Neural cell (in vitro differentiated cells): ENCODE measurements around the gene RMC1. TPM values are rescaled to one million over a fixed set of nuclear protein-coding genes. Genes with fewer than 3 reads are reported as not detected.

Experiments used
- H2AFZ ChIP-seq: fragments of 200-600, 300-800 bp; sonication (generic), shearing (Covaris generic); 2 replicates; pipeline ENCODE4 v1.6.0; 2014; ENCODE audit warnings: low read depth, mild to moderate bottlenecking, antibody characterized with exemption, low read length, moderate library complexity
- H3F3A ChIP-seq: fragments of 200-600 bp; shearing (Covaris generic); 2 replicates; pipeline ENCODE4 v1.6.1; 2016; ENCODE audit warnings: mild to moderate bottlenecking, moderate library complexity, mixed read lengths, antibody characterized with exemption, low read length; ENCODE audit not compliant: insufficient read depth, poor library complexity, severe bottlenecking
- H3K27ac ChIP-seq: fragments of 200-600, 300-800 bp; sonication (generic), shearing (Covaris generic); 2 replicates; pipeline ENCODE4 v1.5.1; 2014; ENCODE audit warnings: mild to moderate bottlenecking, low read length, moderate library complexity
- H3K27me3 ChIP-seq: fragments of 300-800, 200-600 bp; sonication (generic), shearing (Covaris generic); 2 replicates; pipeline ENCODE4 v1.6.0; 2014; ENCODE audit warnings: mild to moderate bottlenecking, low read depth, low read length, moderate library complexity; ENCODE audit not compliant: insufficient read depth
- H3K36me3 ChIP-seq: fragments of 300-800, 200-600 bp; sonication (generic), shearing (Covaris generic); 2 replicates; pipeline ENCODE4 v1.5.1; 2014; ENCODE audit warnings: mild to moderate bottlenecking, antibody characterized with exemption, low read length, moderate library complexity; ENCODE audit not compliant: insufficient read depth
- H3K4me2 ChIP-seq: fragments of 300-800, 200-600 bp; sonication (generic), shearing (Covaris generic); 2 replicates; pipeline ENCODE4 v1.6.0; 2014; ENCODE audit warnings: mild to moderate bottlenecking, low read length
- H3K4me3 ChIP-seq: fragments of 300-800, 200-600 bp; sonication (generic), shearing (Covaris generic); 2 replicates; pipeline ENCODE4 v1.5.1; 2014; ENCODE audit warnings: mild to moderate bottlenecking, low read length, moderate library complexity
- H3K79me2 ChIP-seq: fragments of 200-600 bp; shearing (Covaris generic); replicated peaks from 2 replicates; pipeline ENCODE4 v1.6.0; 2014; ENCODE audit warnings: mild to moderate bottlenecking, low read length, moderate library complexity; ENCODE audit not compliant: insufficient read depth
- H3K9ac ChIP-seq: fragments of 300-800, 200-600 bp; sonication (generic), shearing (Covaris generic); 2 replicates; pipeline ENCODE4 v1.6.1; 2016; ENCODE audit warnings: mild to moderate bottlenecking, low read length, mixed read lengths
- H3K9me2 ChIP-seq: fragments of 200-600 bp; shearing (Covaris generic); 2 replicates; pipeline ENCODE4 v1.6.1; 2016; ENCODE audit warnings: mild to moderate bottlenecking, low read length, mixed read lengths; ENCODE audit not compliant: insufficient read depth
- H3K9me3 ChIP-seq: fragments of 200-600, 300-800 bp; sonication (generic), shearing (Covaris generic); 2 replicates; pipeline ENCODE4 v1.6.1; 2016; ENCODE audit warnings: mild to moderate bottlenecking, mixed run types, low read length, moderate library complexity, mixed read lengths
- H4K20me1 ChIP-seq: fragments of 200-600 bp; shearing (Covaris generic); 2 replicates; pipeline ENCODE4 v1.6.1; 2016; ENCODE audit warnings: mild to moderate bottlenecking, mixed run types; ENCODE audit not compliant: insufficient read depth
- CTCF ChIP-seq: fragments of 450-650 bp; IDR thresholded peaks from 2 replicates; pipeline ENCODE4 v1.5.1; 2014; ENCODE audit warnings: antibody characterized with exemption, mild to moderate bottlenecking, moderate library complexity; ENCODE audit not compliant: poor library complexity, severe bottlenecking
- EP300 ChIP-seq: fragments of 450-650 bp; conservative IDR thresholded peaks from 2 replicates; pipeline ENCODE4 v1.6.1; 2014; ENCODE audit warnings: antibody characterized with exemption, mild to moderate bottlenecking, moderate library complexity; ENCODE audit not compliant: poor library complexity, severe bottlenecking
- EZH2 ChIP-seq: fragments of 200-600, 300-800 bp; shearing (Covaris generic), sonication (generic); IDR thresholded peaks from 2 replicates; pipeline ENCODE4 v1.6.1; 2014; ENCODE audit warnings: antibody characterized with exemption, low read length, borderline replicate concordance, mild to moderate bottlenecking; ENCODE audit not compliant: insufficient read depth, poor library complexity, severe bottlenecking
- MXI1 ChIP-seq: fragments of 450-650 bp; conservative IDR thresholded peaks from 2 replicates; pipeline ENCODE4 v1.6.1; 2014; ENCODE audit warnings: antibody characterized with exemption, mild to moderate bottlenecking; ENCODE audit not compliant: poor library complexity, severe bottlenecking
- POLR2AphosphoS5 ChIP-seq: IDR thresholded peaks from 2 replicates; pipeline ENCODE4 v1.6.1; 2012
- RAD21 ChIP-seq: fragments of 450-650 bp; conservative IDR thresholded peaks from 2 replicates; pipeline ENCODE4 v1.6.1; 2014; ENCODE audit warnings: antibody characterized with exemption, mild to moderate bottlenecking, moderate library complexity
- REST ChIP-seq: IDR thresholded peaks from 2 replicates; pipeline ENCODE4 v1.6.1; 2012; ENCODE audit warnings: borderline replicate concordance
- SMC3 ChIP-seq: fragments of 450-650 bp; conservative IDR thresholded peaks from 2 replicates; pipeline ENCODE4 v1.6.1; 2014; ENCODE audit warnings: antibody characterized with exemption, mild to moderate bottlenecking, moderate library complexity; ENCODE audit not compliant: poor library complexity
- TAF1 ChIP-seq: IDR thresholded peaks from 2 replicates; pipeline ENCODE4 v1.6.1; 2012; ENCODE audit warnings: low read depth
- polyA plus RNA-seq: library from polyadenylated mRNA; depleted of rRNA; stranded (reverse); fragments of >200 nt; gene quantifications from 2 replicates; pipeline ENCODE4 v1.2.3, GENCODE V29; 2014

RMC1 gene
- polyA plus RNA-seq, 1 donor from 2014 or later = 42.2 TPM

- H4K20me1 ChIP-seq = no peaks in the 10 kb centered on the region
- no peaks in the 10 kb centered on the region for H3K79me2 ChIP-seq
- no peak overlapping the region for H2AFZ ChIP-seq
- H3K4me2 ChIP-seq = no peak overlapping the region
- no peak overlapping the region for H3K27ac ChIP-seq
- no peak overlapping the region for H3K9ac ChIP-seq
- H3K36me3 ChIP-seq = no peaks in the 10 kb centered on the region
- H3K9me2 ChIP-seq = no peaks in the 10 kb centered on the region
- TF ChIP-seq TAF1 (no peak), EZH2 (no peak), CTCF (peak; percentile 42), REST (no peak), EP300 (no peak), MXI1 (no peak)
- no peaks in the 10 kb centered on the region for H3K27me3 ChIP-seq
- H3K4me3 ChIP-seq = no peak overlapping the region
- H3K9me3 ChIP-seq = no peaks in the 10 kb centered on the region
- no peaks in the 10 kb centered on the region for H3F3A ChIP-seq
Observed at GRCh38 chr18:23498877-23499276, 4.4 kb upstream of the RMC1 start.

- Histone ChIP-seq H3F3A (no peaks in the 10 kb centered on the region), H3K9me3 (no peaks in the 10 kb centered on the region), H3K4me2 (no peak overlapping the region), H3K9me2 (no peaks in the 10 kb centered on the region), H3K79me2 (no peaks in the 10 kb centered on the region), H3K4me3 (no peak overlapping the region), H3K9ac (no peak overlapping the region), H2AFZ (no peak overlapping the region), H4K20me1 (no peaks in the 10 kb centered on the region), H3K27me3 (no peaks in the 10 kb centered on the region), H3K36me3 (no peaks in the 10 kb centered on the region), H3K27ac (no peak overlapping the region)
- TF ChIP-seq SMC3 (no peak), POLR2AphosphoS5 (no peak), TAF1 (no peak), EZH2 (no peak), REST (no peak), EP300 (no peak), CTCF (no peak), RAD21 (no peak), MXI1 (no peak)
Observed at GRCh38 chr18:23499291-23499781, 4.0 kb upstream of the RMC1 start.
